Measurements from ENCODE around the gene ZFHX3. TPM values are rescaled to one million over a fixed set of nuclear protein-coding genes. Genes with fewer than 3 reads are reported as not detected.

ZFHX3 gene
- total and polyA plus RNA-seq, 2 of the 8 experiments (the other 6 are each of a cell fraction or from before 2014, with no cell fraction given) = 0.08 to 0.99 TPM

- TF ChIP-seq CHD7 (IDR thresholded peaks at IDR 0.05; ENCODE audit: insufficient replicate concordance, low read length) (no peak), RBBP5 (IDR thresholded peaks at IDR 0.05; ENCODE audit: borderline replicate concordance, low read depth, low read length) (no peak), EP300 (IDR thresholded peaks at IDR 0.05; ENCODE audit: borderline replicate concordance in 1 of 2, low read depth in 2 of 2, low read length in 2 of 2) (no peak), YY1 (IDR thresholded peaks at IDR 0.05; ENCODE audit: low read depth, low read length) (no peak), PHF8 (conservative IDR thresholded peaks at IDR 0.05; ENCODE audit: low read depth, low read length) (no peak), SP1 (IDR thresholded peaks at IDR 0.05; ENCODE audit: low read depth, low read length) (no peak), TBP (IDR thresholded peaks at IDR 0.05; ENCODE audit: low read depth, low read length) (no peak), KDM5A (IDR thresholded peaks at IDR 0.05; ENCODE audit: low read length) (no peak), SP4 (IDR thresholded peaks at IDR 0.05; ENCODE audit: low read length) (no peak), ATF2 (IDR thresholded peaks at IDR 0.05; ENCODE audit: low read length) (no peak)
Measured at GRCh38 chr16:72805486-72805885, 242.4 kb downstream of the ZFHX3 start (continued).
